Keratinocyte (primary cell): ENCODE results near the gene FXYD1.

Experiments used
- CTCF ChIP-seq, 3 experiments: IDR thresholded peaks in 1 of 3; conservative IDR thresholded peaks in 1 of 3; optimal IDR thresholded peaks in 1 of 3; 2 replicates in 2 of 3; 3 replicates in 1 of 3; pipeline versions ENCODE3 to v1.5.1; 2011; ENCODE audit warnings: low read length in 3 of 3, mild to moderate bottlenecking in 3 of 3, moderate library complexity in 2 of 3, control low read depth in 1 of 3, inconsistent platforms in 1 of 3; ENCODE audit not compliant: insufficient read depth in 2 of 3; ENCODE audit errors: extremely low read depth in 1 of 3
- EZH2 ChIP-seq: IDR thresholded peaks from one replicate; pipeline ENCODE4 v1.6.1; 2012; ENCODE audit warnings: inconsistent platforms, mild to moderate bottlenecking, low read length, moderate library complexity

- no peak for TF ChIP-seq CTCF (optimal IDR thresholded peaks at IDR 0.05 in 1 of 3, IDR thresholded peaks at IDR 0.05 in 1 of 3, conservative IDR thresholded peaks at IDR 0.05 in 1 of 3; ENCODE audit: extremely low read depth in 1 of 3, insufficient read depth in 2 of 3, low read length in 3 of 3)
- TF ChIP-seq EZH2, result no peak
Observed at GRCh38 chr19:35171730-35172129, 33.1 kb downstream of the FXYD1 start.
